Fibroblast of skin of left quadriceps (primary cell): Measurements from ENCODE around the gene SCIN.
"Not testable (repeated sequence)": the region's sequence is repeated elsewhere in the genome, so short reads cannot be mapped to it uniquely, and the experiment has no call there.

Experiments used
- DNase-seq, 2 experiments: peaks; one replicate each; pipeline ENCODE4 v3.0.0-alpha.2; 2013; ENCODE audit warnings: low read depth in 2 of 2

Gene SCIN

DNA sequence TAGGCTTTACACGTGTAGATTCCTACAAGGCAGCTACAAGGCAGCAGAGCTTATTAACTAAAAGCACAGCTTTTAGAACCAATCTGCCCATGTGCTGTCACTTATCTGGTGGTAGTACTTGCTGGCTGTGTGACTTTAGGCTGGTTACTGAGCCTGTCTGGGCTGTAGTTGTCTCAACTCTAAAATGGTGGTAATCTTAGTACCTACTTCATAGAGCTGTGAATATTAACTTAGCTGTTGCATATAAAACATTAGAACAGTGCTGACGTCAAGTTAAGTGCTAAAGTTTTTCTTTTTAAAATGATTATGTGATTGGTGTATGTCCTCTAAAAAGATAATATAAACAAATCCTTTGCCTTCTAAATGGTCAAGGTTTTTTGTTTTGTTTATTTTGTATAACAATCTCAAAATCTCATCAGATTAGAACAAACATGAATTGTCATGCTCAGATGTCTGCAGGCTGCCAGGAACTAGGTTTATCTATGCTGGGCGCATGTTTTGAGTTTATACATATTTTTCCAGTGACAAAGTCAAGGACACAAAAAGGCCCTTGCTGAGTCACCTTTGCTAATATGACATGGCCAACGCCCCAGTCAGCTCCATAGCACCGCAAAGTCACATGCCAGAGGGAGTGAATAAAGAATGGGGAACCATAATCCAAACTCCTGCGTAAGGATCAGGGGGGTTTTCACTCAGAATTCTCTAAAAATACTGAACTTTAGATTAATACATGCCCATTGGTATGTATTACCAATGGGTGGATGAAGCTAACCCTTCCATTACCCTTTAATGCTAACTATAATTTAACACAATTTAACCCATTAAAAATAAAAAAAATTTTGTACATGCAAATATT is 77.1 kb downstream of the SCIN start:
- no peak for DNase-seq

DNA sequence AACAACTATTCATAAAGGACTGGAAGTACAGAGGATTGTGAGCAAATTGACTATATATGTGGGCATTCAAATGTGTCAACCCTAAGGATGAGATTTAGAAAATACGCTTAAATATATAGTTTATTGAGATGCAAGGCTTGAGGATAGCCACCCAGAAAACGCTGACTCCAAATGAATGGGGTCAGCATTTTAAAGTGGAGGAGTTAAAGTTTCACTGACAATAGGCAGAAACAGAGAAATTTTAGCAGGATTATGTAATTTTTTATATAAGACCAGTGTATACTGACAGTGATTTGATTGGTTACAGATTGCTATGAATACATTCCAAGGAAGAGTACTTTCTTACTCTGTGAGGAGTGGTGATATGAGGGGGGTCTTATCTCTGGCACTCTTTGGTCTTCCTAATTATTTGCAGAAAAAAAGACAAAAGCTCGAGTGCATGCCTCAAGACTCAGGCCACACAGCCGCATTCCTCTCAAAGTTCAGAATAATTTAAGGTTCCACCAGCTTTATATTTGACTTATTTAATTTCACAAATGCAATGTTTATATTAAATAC is 78.3 kb downstream of the SCIN start:
- no peak for DNase-seq

DNA sequence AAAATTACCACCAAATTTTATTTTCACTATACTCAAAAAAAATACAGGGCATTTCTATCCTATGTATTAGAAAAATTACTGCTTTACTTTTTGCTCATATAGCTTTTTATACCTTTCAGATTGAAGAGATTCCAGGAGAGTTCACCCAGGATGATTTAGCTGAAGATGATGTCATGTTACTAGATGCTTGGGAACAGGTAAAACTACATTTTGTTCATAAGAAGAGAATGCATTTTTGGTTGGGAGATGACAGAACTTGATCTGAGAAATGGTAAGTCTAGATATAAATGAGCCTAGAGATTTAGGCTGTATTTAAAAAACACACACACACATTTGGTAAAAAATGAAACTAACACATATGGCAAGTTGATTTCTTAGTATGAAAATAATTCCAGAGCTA is 78.8 kb downstream of the SCIN start:
- DNase-seq, result no peak

DNA sequence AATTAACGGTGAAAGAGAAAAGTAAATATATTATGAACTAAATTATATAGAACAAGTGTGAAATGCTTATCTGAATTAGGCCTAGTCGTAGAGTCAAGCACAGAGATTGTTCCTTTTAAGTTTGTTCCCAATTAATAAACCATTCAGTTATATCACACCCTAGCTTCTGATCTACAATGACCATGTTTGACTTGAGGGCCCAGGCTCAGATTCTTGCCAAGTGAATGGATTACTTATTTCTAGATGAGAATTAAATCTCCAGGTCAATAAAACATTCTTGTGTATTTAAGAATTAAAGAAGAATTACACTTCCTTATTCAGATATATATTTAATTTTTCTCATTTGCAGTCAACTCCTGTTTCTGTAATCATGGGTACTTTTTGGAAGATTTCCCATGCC is 79.6 kb downstream of the SCIN start:
- no peak for DNase-seq

DNA sequence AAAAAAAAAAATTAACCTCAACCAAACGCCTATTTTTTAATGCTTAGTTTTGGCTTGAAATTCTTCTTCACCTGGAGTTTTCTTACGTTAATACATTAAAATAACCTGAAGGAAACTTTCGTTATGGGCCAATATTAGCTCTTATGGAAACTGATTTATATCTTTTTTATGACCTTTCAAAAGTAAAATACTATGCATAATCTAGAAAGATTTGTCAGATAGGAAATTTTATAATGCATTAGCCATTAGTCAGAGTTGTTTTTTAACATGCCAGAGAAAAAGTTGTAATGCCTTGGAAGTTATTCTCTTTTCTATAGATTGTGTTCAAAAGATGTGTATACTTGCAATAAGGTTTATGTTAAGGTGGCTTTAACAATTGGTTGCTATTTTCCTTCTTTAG is 82.6 kb downstream of the SCIN start:
- DNase-seq, result no peak

DNA sequence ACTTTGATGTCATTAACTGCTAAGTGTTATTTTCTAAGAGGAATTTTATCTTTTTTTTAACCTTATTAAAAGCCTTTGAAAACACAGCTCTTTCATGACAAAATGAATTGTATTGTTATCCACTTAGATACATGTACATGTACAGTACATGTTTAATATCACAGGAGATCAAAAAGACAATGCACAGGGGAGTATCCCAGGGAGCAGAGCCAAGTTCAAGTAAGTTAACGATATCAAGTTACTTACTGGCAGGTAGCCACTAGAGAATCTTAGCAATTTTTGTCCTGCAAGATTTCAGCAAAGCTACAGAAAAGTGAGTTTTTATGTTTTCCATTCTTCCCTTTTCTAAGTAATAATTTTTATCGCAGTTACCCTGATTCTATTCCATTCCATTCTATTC is 83.0 kb downstream of the SCIN start:
- DNase-seq, result no peak

DNA sequence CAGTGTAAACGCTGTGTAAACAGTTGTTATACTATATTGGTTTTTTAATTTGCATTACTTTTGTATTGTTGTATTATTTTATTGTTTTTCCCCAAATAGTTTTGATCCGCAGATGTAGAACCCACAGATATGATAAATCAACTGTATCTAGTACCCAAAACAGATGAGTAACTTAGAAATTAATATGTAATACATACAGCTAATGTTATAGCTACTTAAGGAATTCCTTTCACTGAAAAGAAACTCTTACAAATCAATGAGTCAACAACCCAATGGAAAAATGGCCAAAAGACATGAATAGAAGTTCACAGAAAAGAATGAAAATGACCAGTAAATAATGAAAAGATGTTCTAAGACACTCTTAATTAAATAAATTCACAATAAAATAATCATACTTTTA is 84.6 kb downstream of the SCIN start:
- no peak for DNase-seq

DNA sequence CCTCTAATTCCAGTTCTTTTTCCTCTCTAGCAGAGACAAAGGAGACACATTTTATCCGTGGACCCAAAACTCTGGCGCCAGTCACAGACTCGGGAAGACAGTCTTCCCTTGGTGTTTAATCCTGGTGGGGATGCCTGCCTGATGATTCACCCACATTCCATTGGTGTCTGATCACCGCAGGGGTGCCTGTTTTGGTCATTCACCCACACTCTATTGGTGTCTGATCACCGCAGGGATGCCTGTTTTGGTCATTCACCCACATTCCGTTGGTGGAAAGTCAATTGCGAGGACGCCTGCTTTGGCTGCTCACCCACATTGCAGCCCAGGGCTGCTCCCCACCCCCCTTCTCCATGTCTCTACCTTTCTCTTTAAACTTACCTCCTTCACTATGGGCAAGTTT is 89.9 kb downstream of the SCIN start:
- peak; percentile 57 to 59 for DNase-seq

DNA sequence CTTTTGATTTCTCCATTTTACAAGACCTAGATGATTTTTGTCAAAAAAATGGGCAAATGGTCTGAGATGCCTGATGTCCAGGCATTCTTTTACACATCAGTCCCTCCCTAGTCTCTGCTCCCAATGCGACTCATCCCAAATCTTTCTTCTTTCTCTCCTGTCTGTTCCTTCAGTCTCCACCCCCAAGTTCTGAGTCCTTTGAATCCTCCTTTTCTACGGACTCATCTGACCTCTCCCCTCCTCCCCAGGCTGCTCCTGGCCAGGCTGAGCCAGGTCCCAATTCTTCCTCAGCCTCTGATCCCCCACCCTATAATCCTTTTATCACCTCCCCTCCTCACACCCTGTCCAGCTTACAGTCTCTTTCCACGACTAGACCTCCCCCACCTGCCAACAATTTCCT is 90.5 kb downstream of the SCIN start:
- not testable (repeated sequence) for DNase-seq

DNA sequence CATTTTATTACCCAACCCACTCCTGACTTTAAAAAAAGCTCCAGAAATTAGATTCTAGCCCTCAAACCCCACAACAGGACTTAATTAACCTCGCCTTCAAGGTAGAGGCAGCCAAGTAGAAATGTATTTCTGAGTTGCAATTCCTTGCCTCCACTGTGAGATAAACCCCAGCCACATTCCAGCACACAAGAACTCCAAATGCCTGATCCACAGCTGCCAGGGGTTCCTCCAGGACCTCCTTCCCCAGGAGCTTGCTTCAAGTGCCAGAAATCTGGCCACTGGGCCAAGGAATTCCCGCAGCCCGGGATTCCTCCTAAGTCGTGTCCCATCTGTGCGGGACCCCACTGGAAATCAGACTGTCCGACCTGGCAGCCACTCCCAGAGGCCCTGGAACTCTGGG is 91.1 kb downstream of the SCIN start:
- DNase-seq, result no peak

DNA sequence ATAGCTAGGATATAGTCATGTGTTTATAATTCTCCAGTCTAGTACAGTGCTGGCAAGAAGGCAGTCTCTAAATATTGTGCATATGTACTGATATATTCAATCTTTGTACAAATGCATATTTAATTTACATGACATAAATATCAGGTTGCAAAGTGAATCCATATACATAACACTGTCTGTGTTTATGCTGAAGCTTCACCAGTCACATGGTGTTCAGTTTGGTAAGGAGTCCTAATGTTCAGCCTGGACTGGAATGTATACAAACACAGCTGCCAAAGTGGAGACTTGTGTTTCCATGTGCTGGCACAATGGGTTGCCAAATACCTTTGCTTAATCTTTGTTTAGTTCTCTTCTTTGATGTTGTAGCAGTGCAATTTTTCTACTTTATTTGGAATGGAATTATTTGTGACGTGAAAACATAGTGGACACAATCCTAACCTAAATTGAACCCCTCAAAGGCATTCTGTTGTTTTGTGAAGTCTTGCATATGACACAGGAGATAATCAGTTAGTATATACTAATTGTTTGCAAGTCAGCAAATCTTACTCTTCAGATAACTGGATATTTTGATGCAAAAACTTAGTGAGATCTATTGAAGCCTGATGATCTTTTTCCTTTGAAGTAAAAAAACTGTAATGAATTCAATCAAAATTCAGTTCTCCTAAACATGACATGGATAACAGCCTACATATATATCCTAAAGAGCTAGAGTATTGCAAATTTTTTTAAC is 99.6 kb downstream of the SCIN start:
- no peak for DNase-seq

DNA sequence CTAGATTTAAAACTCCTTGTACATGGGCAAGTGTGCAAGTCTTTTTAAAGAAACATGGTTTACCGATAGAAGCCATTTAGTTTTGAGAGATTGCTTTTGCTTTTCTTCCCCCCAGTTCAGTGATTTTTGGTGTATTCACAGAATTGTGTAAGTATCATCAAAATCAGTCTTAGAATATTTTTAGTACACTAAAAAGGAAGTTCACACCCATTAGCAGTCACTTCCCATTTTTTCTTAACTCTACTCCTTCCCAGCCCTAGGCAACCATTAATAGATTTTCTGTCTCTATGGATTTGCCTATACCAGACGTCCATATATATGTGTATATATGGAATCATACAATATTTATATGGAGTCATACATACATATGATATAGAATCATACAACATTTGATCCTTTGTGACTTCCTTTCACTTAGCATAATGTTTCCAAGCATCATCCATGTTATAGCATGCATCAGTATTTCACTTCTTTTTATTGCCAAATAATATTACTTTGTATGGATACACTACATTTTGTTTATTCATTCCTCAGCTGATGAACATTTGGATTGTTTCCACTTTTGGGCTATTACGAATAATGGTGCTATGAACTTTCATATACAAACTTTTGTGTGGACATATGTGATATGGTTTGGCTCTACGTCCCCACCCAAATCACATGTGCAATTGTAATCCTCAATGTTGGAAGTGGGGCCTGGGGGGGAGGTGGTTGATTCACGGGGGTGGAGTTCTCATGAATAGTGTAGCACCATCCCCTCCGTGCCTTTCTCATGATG is 100.4 kb downstream of the SCIN start:
- no peak for DNase-seq

DNA sequence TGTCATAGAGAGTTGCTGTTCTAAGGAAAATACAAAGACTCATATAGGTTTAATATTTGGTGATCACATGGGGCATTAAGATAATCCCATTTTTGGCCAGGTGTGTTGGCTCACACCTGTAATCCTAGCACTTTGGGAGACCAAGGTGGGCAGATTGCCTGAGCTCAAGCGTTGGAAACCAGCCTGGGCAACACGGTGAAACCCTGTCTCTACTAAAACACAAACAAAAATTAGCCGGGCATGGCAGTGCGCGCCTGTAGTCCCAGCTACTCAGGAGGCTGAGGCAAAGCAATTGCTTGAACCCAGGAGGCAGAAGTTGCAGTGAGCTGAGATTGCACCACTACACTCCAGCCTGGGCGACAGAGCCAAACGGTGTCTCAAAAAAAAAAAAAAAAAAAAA is 102.9 kb downstream of the SCIN start:
- DNase-seq, result not testable (repeated sequence)

DNA sequence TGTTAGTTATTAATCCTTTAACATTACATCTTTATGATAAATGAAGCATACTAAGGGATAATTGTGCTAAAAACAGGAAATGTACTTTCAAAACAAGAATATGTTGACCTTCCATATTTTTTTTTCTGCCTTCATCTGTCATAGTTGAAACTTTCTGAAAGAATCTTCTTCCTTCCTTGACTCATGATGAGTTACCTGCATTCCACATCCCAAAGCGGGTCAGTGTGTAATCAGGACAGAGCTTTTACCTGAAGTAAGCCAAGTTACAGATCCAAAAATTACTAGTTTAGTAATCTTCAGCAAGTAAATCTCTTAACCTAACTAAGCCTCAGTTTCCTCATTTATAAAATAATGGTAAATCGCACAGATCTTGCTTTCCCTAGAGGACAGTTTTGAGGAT is 103.5 kb downstream of the SCIN start:
- no peak for DNase-seq

DNA sequence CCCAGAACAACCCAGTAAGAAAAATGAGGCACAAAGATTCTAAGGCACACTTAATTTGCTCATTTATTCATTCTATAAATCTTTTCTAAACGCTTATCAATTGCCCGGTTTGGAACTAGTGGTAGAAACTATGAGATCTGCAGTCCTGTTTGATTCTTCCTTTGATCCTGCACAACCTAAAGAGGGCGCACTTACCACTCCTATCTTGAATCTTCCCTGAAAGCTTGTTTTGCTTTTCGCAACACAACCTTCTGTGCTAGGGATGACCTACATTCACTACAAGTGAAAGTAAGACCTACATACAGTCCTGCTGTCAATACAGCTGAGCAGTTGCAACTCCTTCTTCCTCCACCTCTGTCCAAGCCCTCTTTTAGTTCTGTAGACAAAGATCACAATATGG is 104.3 kb downstream of the SCIN start:
- no peak for DNase-seq

DNA sequence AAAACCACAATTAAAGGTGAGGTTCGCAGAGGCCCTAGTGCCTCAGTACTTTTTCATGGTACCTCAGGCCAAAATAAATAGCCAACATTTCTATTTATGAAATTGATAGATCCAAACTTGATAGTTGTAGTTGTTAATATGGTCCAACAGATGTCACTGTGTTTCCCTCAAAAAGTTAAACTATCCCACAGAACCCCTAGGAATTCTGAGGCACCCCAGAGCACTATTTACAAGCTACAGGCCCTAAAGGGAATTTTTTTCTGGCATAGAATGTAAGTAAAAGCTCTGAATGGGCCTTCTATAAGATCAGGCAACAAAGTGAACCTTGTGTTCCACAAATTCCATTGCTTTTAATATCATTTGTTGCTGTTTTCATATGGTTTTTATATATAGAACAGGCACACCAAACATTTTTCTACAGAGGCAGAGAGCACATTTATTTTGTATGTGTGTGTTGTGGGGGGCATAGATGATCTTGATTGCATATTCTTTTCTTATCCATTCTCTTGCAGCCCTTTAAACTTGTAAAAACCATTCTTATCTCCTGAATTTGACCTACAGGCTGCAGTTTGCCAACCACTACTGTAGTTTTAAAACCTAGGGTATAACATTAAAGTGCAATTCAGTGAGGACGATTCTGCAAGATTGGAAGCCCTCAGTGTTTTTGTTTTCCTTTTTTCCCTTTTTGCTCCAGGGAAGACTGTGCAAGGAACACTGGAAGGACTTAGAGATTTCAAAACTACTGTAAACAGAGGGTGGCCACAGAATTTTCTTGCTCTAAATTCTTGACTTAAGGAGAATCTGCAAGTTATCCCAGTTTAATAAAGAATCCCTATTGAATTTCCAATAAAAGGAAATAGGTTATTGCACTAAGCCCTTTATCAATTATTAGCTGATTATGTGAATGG is 113.4 kb downstream of the SCIN start:
- DNase-seq, result no peak

DNA sequence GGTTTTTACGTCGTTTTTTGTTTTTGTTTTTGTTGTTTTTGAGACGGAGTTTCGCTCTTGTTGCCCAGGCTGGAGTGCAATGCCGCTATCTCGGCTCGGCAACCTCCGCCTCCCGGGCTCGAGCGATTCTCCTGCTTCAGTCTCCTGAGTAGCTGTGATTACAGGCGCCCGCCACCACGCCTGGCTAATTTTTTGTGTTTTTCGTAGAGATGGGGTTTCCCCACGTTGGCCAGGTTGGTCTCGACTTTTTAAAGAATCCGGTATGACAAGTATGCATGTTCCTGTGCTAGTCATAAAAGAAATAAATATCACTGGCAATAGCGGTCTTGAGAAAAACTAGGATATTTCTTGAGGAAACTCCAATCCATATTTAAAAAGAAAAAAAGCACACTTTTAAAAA is 114.2 kb downstream of the SCIN start:
- no peak for DNase-seq

DNA sequence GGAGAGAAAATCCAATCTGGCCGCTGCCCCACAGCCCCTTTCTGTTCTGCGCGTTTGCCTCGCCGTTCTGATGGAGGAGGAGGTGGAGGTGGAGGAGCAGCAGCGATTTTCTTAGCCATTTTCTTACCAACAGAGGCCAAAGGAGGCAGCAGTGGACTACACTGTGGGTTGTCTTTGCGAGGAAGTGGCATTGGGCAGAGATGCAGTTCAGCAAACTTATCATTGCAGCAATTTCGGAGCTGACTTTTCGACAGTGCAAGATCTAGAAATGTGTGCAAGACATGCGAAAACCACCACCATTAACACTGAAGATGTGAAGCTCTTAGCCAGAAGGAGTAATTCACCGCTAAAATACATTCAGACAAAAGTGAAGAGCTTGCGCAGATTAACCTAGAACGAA is 115.0 kb downstream of the SCIN start:
- no peak for DNase-seq

DNA sequence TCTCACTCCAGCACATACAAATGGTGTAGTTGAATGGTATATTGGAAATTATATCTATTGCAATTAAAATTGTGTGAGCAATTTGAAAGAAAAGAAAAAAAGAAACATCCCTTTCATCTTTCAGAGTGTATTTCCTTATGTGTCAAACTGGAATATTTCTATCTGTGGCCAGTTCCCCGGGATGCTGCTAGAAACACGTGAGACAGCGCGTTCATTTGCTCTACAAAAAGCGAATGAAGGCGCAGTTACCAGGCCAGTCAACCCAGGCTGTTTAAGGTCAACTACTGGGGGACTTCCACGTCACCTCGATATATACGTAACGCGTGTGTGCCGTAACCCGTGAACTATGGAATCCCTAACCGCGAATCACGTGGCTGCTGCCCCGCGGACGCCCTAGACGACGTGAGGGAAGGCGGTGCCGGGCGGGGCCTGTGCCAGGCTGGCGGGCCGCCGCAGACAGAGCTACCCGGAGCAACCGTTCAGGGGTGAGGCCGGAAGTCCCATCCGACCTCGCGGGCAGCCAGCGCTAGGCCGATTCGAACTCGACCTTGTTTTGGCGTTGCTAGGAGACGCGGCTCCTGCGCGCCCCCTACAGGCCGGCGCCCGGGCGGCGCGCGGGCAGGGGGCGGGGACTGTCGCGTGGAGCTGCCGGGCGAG is 115.8 kb downstream of the SCIN start:
- DNase-seq, result peak; percentile 48 to 50

DNA sequence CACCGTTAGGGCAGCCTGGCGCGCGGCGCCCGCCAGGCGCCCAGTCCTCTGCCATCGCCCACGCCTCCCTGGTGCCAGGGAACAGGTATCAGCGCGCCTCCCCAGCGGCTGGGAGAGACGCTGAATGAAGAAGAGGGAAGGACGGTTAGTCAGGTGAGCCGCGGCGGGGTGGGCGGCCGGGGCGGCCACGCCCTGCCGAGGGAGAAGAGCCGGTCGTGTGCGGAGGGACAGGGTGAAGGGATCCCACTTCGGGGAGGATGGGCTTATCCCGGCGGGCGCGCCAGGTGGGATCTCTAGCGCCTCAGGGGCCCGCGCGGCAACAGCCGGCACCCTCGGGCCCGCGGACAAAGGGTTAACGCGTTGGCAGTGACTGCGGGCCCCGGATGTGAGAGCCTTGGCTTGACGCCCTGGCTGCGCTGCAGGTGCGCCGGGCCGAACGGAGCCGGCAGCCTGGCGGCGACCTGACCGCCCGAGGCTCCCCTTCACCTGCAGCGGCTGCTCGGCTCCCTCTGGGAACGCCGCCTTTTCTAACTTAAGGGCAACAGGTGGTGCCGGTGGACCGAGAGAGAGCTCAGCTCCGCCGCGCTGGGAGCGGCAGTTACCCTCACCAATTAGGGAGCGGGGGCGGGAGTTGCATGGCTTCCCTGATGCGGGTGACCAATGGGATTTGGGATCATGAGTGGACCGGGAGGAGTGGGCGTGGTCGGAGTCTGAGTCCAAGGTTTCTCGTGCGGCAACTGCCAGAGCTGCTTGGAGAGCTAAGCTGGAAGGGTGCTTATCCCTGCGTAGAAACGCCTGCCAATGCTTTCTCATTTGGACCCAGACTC is 116.6 kb downstream of the SCIN start, which contains the start of gene ARL4A:
TSS of gene ARL4A (plus strand) at position 743 of the 827 bp plus-strand sequence. CDS start 622 bp downstream, outside the sequence.
- DNase-seq, result peak; percentile 91 to 93
